ENCODE results near the gene MED26. TPM values are rescaled to one million over a fixed set of nuclear protein-coding genes. Genes with fewer than 3 reads are reported as not detected.
A peak's percentile ranks its signal among the peaks of the same experiment; 100 is the strongest.

Gene MED26
- total and polyA plus RNA-seq, 10 of the 15 experiments (the other 5 are each of a cell fraction or from before 2014, with no cell fraction given) = 1.1 to 21.4 (median 9.7) TPM

- Histone ChIP-seq H3K27ac (ENCODE audit: control insufficient read depth, insufficient read depth) (no peak overlapping the region), H3K27me3 (replicated peaks in 1 of 2; ENCODE audit: control insufficient read depth in 2 of 2, insufficient read depth in 2 of 2, low read length in 1 of 2) (no peaks in the 10 kb centered on the region), H4K20me1 (ENCODE audit: control insufficient read depth, insufficient read depth) (peaks cover 13% of the 10 kb centered on the region), H2AFZ (ENCODE audit: control insufficient read depth, low read depth, low read length) (no peak overlapping the region), H3K9me3 (replicated peaks; ENCODE audit: control insufficient read depth, insufficient read depth, low read length) (no peaks in the 10 kb centered on the region), H3K4me2 (ENCODE audit: control insufficient read depth, insufficient read depth) (no peak overlapping the region), H3K4me3 (no peak overlapping the region), H3K4me1 (ENCODE audit: control insufficient read depth, insufficient read depth, low read length) (peaks cover 12% of the 10 kb centered on the region), H3K79me2 (ENCODE audit: control insufficient read depth, insufficient read depth, low read length) (peaks cover 31% of the 10 kb centered on the region), H3K9ac (ENCODE audit: control insufficient read depth, insufficient read depth, low read length) (no peak overlapping the region), H3K36me3 (ENCODE audit: control insufficient read depth in 2 of 2, insufficient read depth in 2 of 2, low read length in 1 of 2) (peaks cover 17 to 48% of the 10 kb centered on the region in 2 experiments)
- ChIA-PET RAD21 (ENCODE audit: unreplicated experiment) (no interaction called here), POLR2A (interaction anchor here (0.6 kb wide), 1 partner anchor 16 kb away, joined by 4 read pairs; no protein-coding TSS in a partner anchor), SMC1A (ENCODE audit: uncharacterized antibody, unreplicated experiment) (interaction anchor here (1.7 kb wide), 1 partner anchor 67 kb away, joined by 4 read pairs; no protein-coding TSS in a partner anchor), CTCF (no interaction called here)
- intact Hi-C loops (cut with micrococcal nuclease; ENCODE audit: unreplicated experiment) = no loop called here
- in situ Hi-C loops (cut with MboI) = no loop called here
- FAIRE-seq (no peak), ATAC-seq (peak; percentile 73), DNase-seq (ENCODE audit: low read depth, low spot score) (no peak)
- BruUV-seq (replicated peaks) = no TSS peak
- 98% methylated on average over 3 of the region's 3 CpGs for WGBS (ENCODE audit: insufficient coverage, insufficient replicate concordance, low lambda C conversion rate, missing lambda C conversion rate)
- TF ChIP-seq SMAD5 (IDR thresholded peaks at IDR 0.05; ENCODE audit: low read depth) = no peak
- no peak for TF ChIP-seq ETV6 (conservative IDR thresholded peaks at IDR 0.05 in 1 of 2, IDR thresholded peaks at IDR 0.05 in 1 of 2; ENCODE audit: borderline replicate concordance in 1 of 2, low read depth in 1 of 2)
- TF ChIP-seq RELA (IDR thresholded peaks at IDR 0.05; ENCODE audit: borderline replicate concordance, partially characterized antibody) = no peak
- no peak for TF ChIP-seq ESRRA (IDR thresholded peaks at IDR 0.05; ENCODE audit: low read length)
- no peak for TF ChIP-seq NKRF (conservative IDR thresholded peaks at IDR 0.05)
- peak; percentile 80 for TF ChIP-seq USF1 (IDR thresholded peaks at IDR 0.05; ENCODE audit: borderline replicate concordance, extremely low read length, insufficient read depth, low read depth, low read length)
- TF ChIP-seq IRF5 (IDR thresholded peaks at IDR 0.05; ENCODE audit: borderline replicate concordance) = no peak
- TF ChIP-seq BCLAF1 (IDR thresholded peaks at IDR 0.05) = no peak
- TF ChIP-seq MTA2 (IDR thresholded peaks at IDR 0.05; ENCODE audit: low read depth) = no peak
- no peak for TF ChIP-seq MEF2A (IDR thresholded peaks at IDR 0.05; ENCODE audit: insufficient read depth, low read depth, low read length)
- no peak for TF ChIP-seq POLR2A (IDR thresholded peaks at IDR 0.05; ENCODE audit: low read depth, low read length)
- TF ChIP-seq ZNF207 (IDR thresholded peaks at IDR 0.05; ENCODE audit: borderline replicate concordance) = no peak
- no peak for TF ChIP-seq SIN3A (IDR thresholded peaks at IDR 0.05; ENCODE audit: low read depth, low read length)
- TF ChIP-seq REST (IDR thresholded peaks at IDR 0.05; ENCODE audit: low read depth, low read length) = no peak
Measured at GRCh38 chr19:16654140-16654539, 26.1 kb upstream of the MED26 start.

Data from GM12878 (cell line).